ENCODE results near the gene WNT7A. TPM values are rescaled to one million over a fixed set of nuclear protein-coding genes. Genes with fewer than 3 reads are reported as not detected.

Gene WNT7A
- total and polyA plus RNA-seq, 8 donors, result 0.35 TPM; not detected in 7

GRCh38 chr3:13769422-13769821 is 110.4 kb downstream of the WNT7A start:
- Histone ChIP-seq H3K27me3 (peaks cover 0 to 23% (median 3%) of the 10 kb centered on the region in 3 donors), H3K36me3 (no peaks in the 10 kb centered on the region), H3K27ac (no peak overlapping the region), H3K4me3 (no peak overlapping the region), H3K4me1 (no peaks in the 10 kb centered on the region), H3K9me3 (peaks cover 0 to 5% (median 1%) of the 10 kb centered on the region in 4 donors)
- DNase-seq, result peak in 1 of 2 donors; percentile 13
- WGBS, 5 donors, result 83 to 87% (median 85%) methylated on average over 8 of the region's 8 CpGs
- intact Hi-C loops (cut with DNase I; ENCODE audit: low total_unique reads), result no loop called here
- TF ChIP-seq POLR2A (IDR thresholded peaks at IDR 0.05) (no peak), CTCF (IDR thresholded peaks at IDR 0.05) (no peak), POLR2AphosphoS5 (IDR thresholded peaks at IDR 0.05) (no peak), EP300 (IDR thresholded peaks at IDR 0.05) (no peak)

- 53 to 73% (median 59%) methylated on average over 10 to 11 of the region's 11 CpGs for WGBS, 5 donors
- Histone ChIP-seq H3K4me3 (no peak overlapping the region), H3K27me3 (peaks cover 0 to 23% (median 3%) of the 10 kb centered on the region in 3 donors), H3K27ac (no peak overlapping the region), H3K36me3 (no peaks in the 10 kb centered on the region), H3K4me1 (no peaks in the 10 kb centered on the region), H3K9me3 (peaks cover 0 to 5% (median 1%) of the 10 kb centered on the region in 4 donors)
- TF ChIP-seq POLR2AphosphoS5 (IDR thresholded peaks at IDR 0.05), result no peak
- no peak for TF ChIP-seq POLR2A (IDR thresholded peaks at IDR 0.05)
- DNase-seq, result no peak
- intact Hi-C loops (cut with DNase I; ENCODE audit: low total_unique reads), result no loop called here
These were observed 111.4 kb downstream of the WNT7A start for GRCh38 chr3:13768453-13768852.

- DNase-seq, result peak in 1 of 2 donors; percentile 41
- H3K27ac ChIP-seq, result no peak overlapping the region
- intact Hi-C loops (cut with DNase I; ENCODE audit: low total_unique reads), result no loop called here
- H3K36me3 ChIP-seq, result no peaks in the 10 kb centered on the region
- peaks cover 0 to 21% (median 3%) of the 10 kb centered on the region in 3 donors for H3K27me3 ChIP-seq
- WGBS, 5 donors, result 33 to 75% (median 66%) methylated on average over 2 to 4 of the region's 4 CpGs; no CpG with 5 or more reads in 1 of the 5 donors
- TF ChIP-seq EP300 (IDR thresholded peaks at IDR 0.05) (no peak), POLR2AphosphoS5 (IDR thresholded peaks at IDR 0.05) (no peak), POLR2A (IDR thresholded peaks at IDR 0.05) (no peak), CTCF (IDR thresholded peaks at IDR 0.05) (no peak)
- no peaks in the 10 kb centered on the region for H3K4me1 ChIP-seq
- H3K4me3 ChIP-seq, result no peak overlapping the region
- H3K9me3 ChIP-seq, result peaks cover 0 to 8% (median 1%) of the 10 kb centered on the region in 4 donors
These were observed 112.0 kb downstream of the WNT7A start for GRCh38 chr3:13767896-13768295.

GRCh38 chr3:13767030-13767429 is 112.8 kb downstream of the WNT7A start:
- Histone ChIP-seq H3K9me3 (peaks cover 0 to 14% (median 1%) of the 10 kb centered on the region in 4 donors), H3K4me1 (no peaks in the 10 kb centered on the region), H3K36me3 (no peaks in the 10 kb centered on the region), H3K4me3 (no peak overlapping the region), H3K27me3 (peaks cover 0 to 12% (median 0%) of the 10 kb centered on the region in 3 donors), H3K27ac (no peak overlapping the region)
- DNase-seq, result no peak
- intact Hi-C loops (cut with DNase I; ENCODE audit: low total_unique reads), result no loop called here
- TF ChIP-seq POLR2AphosphoS5 (IDR thresholded peaks at IDR 0.05), result no peak
- WGBS, 5 donors, result 61 to 78% (median 74%) methylated on average over 3 to 6 of the region's 6 CpGs

Other genes with a start within 250 kb of the WNT7A start
- gene CHCHD4, start 244.8 kb upstream of the WNT7A start, total RNA-seq, result 10 to 100 TPM in 2 of 5 donors, 1 to 10 TPM in 3; 1.7 to 11.7 (median 9.0) TPM
- 10 to 100 TPM; 13.9 to 16.1 (median 14.8) TPM for gene CHCHD4, start 244.8 kb upstream of the WNT7A start, polyA plus RNA-seq
- gene TMEM43, start 245.0 kb upstream of the WNT7A start, total RNA-seq, result 10 to 100 TPM; 28.6 to 67.4 (median 51.9) TPM
- 10 to 100 TPM; 12.6 to 45.0 (median 12.7) TPM for gene TMEM43, start 245.0 kb upstream of the WNT7A start, polyA plus RNA-seq

All from stomach (tissue), 9 donors.